ENCODE measurements around the gene PLCL2. TPM values are rescaled to one million over a fixed set of nuclear protein-coding genes. Genes with fewer than 3 reads are reported as not detected.

The PLCL2 gene
- total and polyA plus RNA-seq, 10 donors = 6.9 to 60.4 (median 41.8) TPM

DNA sequence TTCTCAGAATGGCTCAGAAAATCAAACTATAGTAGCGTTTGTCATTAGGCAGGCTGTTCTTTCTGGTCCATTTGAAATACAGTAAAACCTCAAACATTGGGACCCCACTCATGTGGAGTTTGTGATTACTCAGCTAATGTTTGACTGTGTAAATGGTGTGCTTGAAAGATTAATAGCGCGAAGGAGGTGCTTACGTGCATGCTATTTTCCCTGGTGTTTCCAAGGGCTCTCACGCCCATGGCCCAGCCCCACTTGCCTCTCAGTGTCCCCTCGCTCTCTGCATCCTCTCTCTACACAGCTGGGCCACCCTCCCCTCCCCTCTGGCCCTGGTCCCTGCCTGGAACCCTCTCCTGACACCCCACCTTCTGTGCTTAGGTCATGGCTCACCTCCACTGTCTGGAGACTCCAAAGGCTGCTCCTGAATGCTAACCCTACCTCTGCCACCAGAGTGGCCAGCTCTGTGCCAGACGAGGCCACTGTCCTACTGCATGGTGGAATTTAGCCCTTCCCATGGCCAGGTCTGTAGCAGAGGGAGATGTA is 194.2 kb downstream of the PLCL2 start:
- Histone ChIP-seq H3K36me3 (peaks cover 0 to 97% (median 9%) of the 10 kb centered on the region in 6 donors), H3K9me3 (no peaks in the 10 kb centered on the region), H3K4me3 (no peak overlapping the region), H3K27ac (no peak overlapping the region), H3K27me3 (replicated peaks in 1 of 7) (no peaks in the 10 kb centered on the region), H3K4me1 (peaks cover 0 to 22% (median 7%) of the 10 kb centered on the region in 6 donors)
- intact Hi-C loops (cut with DNase I; ENCODE audit: low total_unique reads) = no loop called here
- TF ChIP-seq POLR2AphosphoS5 (IDR thresholded peaks at IDR 0.05) (no peak), POLR2A (IDR thresholded peaks at IDR 0.05) (no peak)
- TF ChIP-seq, protein P1, sequence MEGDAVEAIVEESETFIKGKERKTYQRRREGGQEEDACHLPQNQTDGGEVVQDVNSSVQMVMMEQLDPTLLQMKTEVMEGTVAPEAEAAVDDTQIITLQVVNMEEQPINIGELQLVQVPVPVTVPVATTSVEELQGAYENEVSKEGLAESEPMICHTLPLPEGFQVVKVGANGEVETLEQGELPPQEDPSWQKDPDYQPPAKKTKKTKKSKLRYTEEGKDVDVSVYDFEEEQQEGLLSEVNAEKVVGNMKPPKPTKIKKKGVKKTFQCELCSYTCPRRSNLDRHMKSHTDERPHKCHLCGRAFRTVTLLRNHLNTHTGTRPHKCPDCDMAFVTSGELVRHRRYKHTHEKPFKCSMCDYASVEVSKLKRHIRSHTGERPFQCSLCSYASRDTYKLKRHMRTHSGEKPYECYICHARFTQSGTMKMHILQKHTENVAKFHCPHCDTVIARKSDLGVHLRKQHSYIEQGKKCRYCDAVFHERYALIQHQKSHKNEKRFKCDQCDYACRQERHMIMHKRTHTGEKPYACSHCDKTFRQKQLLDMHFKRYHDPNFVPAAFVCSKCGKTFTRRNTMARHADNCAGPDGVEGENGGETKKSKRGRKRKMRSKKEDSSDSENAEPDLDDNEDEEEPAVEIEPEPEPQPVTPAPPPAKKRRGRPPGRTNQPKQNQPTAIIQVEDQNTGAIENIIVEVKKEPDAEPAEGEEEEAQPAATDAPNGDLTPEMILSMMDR (IDR thresholded peaks at IDR 0.05 in 8 of 11, conservative IDR thresholded peaks at IDR 0.05 in 3 of 11) = no peak
- 92 to 99% (median 96%) methylated on average over 7 of the region's 7 CpGs for WGBS, 5 donors
- DNase-seq = no peak

GRCh38 chr3:17079933-17080332 is 195.2 kb downstream of the PLCL2 start:
- TF ChIP-seq, protein P1 (IDR thresholded peaks at IDR 0.05 in 8 of 11, conservative IDR thresholded peaks at IDR 0.05 in 3 of 11) = no peak
- TF ChIP-seq POLR2AphosphoS5 (IDR thresholded peaks at IDR 0.05) (no peak), POLR2A (IDR thresholded peaks at IDR 0.05) (no peak)
- WGBS, 5 donors = 71 to 93% (median 89%) methylated on average over 6 of the region's 6 CpGs
- Histone ChIP-seq H3K27ac (no peak overlapping the region), H3K36me3 (peaks cover 0 to 97% (median 9%) of the 10 kb centered on the region in 6 donors), H3K4me3 (no peak overlapping the region), H3K4me1 (peaks cover 0 to 15% (median 5%) of the 10 kb centered on the region in 6 donors), H3K27me3 (replicated peaks in 1 of 7) (no peaks in the 10 kb centered on the region), H3K9me3 (no peaks in the 10 kb centered on the region)
- DNase-seq = no peak
- intact Hi-C loops (cut with DNase I; ENCODE audit: low total_unique reads) = no loop called here

- DNase-seq = no peak
- H3K9me3 ChIP-seq = no peaks in the 10 kb centered on the region
- intact Hi-C loops (cut with DNase I; ENCODE audit: low total_unique reads) = no loop called here
- TF ChIP-seq POLR2AphosphoS5 (IDR thresholded peaks at IDR 0.05) (no peak), POLR2A (IDR thresholded peaks at IDR 0.05) (no peak)
- TF ChIP-seq, protein P1 (IDR thresholded peaks at IDR 0.05 in 8 of 11, conservative IDR thresholded peaks at IDR 0.05 in 3 of 11) = no peak
- no peak overlapping the region for H3K4me3 ChIP-seq
- peaks cover 0 to 15% (median 2%) of the 10 kb centered on the region in 6 donors for H3K4me1 ChIP-seq
- H3K27ac ChIP-seq = no peak overlapping the region
- no peaks in the 10 kb centered on the region for H3K27me3 ChIP-seq (replicated peaks in 1 of 7)
- 84 to 97% (median 96%) methylated on average over 4 of the region's 4 CpGs for WGBS, 5 donors
- H3K36me3 ChIP-seq = peaks cover 0 to 97% (median 8%) of the 10 kb centered on the region in 6 donors
Measured at GRCh38 chr3:17081520-17081919, 196.8 kb downstream of the PLCL2 start.

DNA sequence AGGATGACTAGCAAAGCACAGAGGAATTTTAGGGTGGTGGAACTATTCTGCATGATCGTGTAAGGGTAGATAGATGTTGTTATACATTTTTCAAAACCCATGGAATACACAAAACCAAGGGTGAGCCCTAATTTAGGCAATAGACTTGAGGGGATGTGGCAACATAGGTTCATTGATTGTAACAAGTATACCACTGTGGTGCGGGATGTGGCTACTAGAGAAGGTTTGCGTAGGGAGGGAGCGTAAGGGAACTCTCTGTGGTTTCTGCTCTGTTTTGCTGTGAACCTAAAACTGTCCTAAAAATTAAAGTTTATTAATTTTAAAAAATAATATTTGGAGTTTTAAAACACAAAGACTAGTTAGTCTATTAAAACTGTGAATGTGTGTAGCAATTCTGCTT is 202.8 kb downstream of the PLCL2 start:
- Histone ChIP-seq H3K4me3 (no peak overlapping the region), H3K36me3 (peaks cover 0 to 98% (median 11%) of the 10 kb centered on the region in 6 donors), H3K9me3 (no peaks in the 10 kb centered on the region), H3K27me3 (replicated peaks in 1 of 7) (no peaks in the 10 kb centered on the region), H3K4me1 (peaks cover 0 to 24% (median 9%) of the 10 kb centered on the region in 6 donors), H3K27ac (no peak overlapping the region)
- intact Hi-C loops (cut with DNase I; ENCODE audit: low total_unique reads) = no loop called here
- no peak for TF ChIP-seq POLR2A (IDR thresholded peaks at IDR 0.05)
- TF ChIP-seq POLR2AphosphoS5 (IDR thresholded peaks at IDR 0.05) = peak in 1 of 3 donors; percentile 8
- TF ChIP-seq, protein P1 (IDR thresholded peaks at IDR 0.05 in 8 of 11, conservative IDR thresholded peaks at IDR 0.05 in 3 of 11) = no peak
- DNase-seq = no peak
- WGBS, 5 donors = 79 to 94% (median 88%) methylated on average over 4 of the region's 4 CpGs

Data from spleen (tissue), 11 donors.